ENCODE results near the gene MYBPC2.
"Not testable (repeated sequence)": the region's sequence is repeated elsewhere in the genome, so short reads cannot be mapped to it uniquely, and the experiment has no call there.

Gene MYBPC2

GRCh38 chr19:50432221-50433028 is at the start of gene MYBPC2:
Gene MYBPC2, plus strand, starts transcription at chr19:50432892. Its CDS starts 62 bp downstream, at chr19:50432954.
- DNase-seq, result peak; percentile 77

- no peak for DNase-seq
Measured at GRCh38 chr19:50383001-50383851, 49.5 kb upstream of the MYBPC2 start.

- peak; percentile 97 for DNase-seq
Measured at GRCh38 chr19:50383852-50384684, 48.6 kb upstream of the MYBPC2 start, which contains the start of gene POLD1. Gene POLD1, plus strand, starts transcription at chr19:50384347. Its CDS starts 14,505 bp downstream, at chr19:50398852.

- DNase-seq, result no peak
Measured at GRCh38 chr19:50384685-50385535, 47.8 kb upstream of the MYBPC2 start.

GRCh38 chr19:50387176-50387867 is 45.4 kb upstream of the MYBPC2 start:
- DNase-seq, result no peak

GRCh38 chr19:50387868-50388245 is 44.8 kb upstream of the MYBPC2 start:
- no peak for DNase-seq

- not testable (repeated sequence) for DNase-seq
Measured at GRCh38 chr19:50390295-50390694, 42.4 kb upstream of the MYBPC2 start.

GRCh38 chr19:50390952-50391351 is 41.7 kb upstream of the MYBPC2 start:
- not testable (repeated sequence) for DNase-seq

GRCh38 chr19:50392759-50393158 is 39.9 kb upstream of the MYBPC2 start:
- DNase-seq, result no peak

GRCh38 chr19:50393589-50393988 is 39.1 kb upstream of the MYBPC2 start:
- DNase-seq, result no peak

- DNase-seq, result no peak
Measured at GRCh38 chr19:50394017-50394416, 38.7 kb upstream of the MYBPC2 start.

GRCh38 chr19:50398675-50399367 is 33.9 kb upstream of the MYBPC2 start:
- DNase-seq, result no peak

GRCh38 chr19:50399368-50399745 is 33.3 kb upstream of the MYBPC2 start:
- no peak for DNase-seq

- DNase-seq, result no peak
Measured at GRCh38 chr19:50401605-50402450, 30.9 kb upstream of the MYBPC2 start.

GRCh38 chr19:50402544-50403301 is 30.0 kb upstream of the MYBPC2 start:
- no peak for DNase-seq

- DNase-seq, result peak; percentile 14
Measured at GRCh38 chr19:50406156-50406820, 26.4 kb upstream of the MYBPC2 start.

- DNase-seq, result no peak
Measured at GRCh38 chr19:50406829-50407228, 25.9 kb upstream of the MYBPC2 start.

GRCh38 chr19:50409347-50409746 is 23.3 kb upstream of the MYBPC2 start:
- peak; percentile 4 for DNase-seq

Data from right hindlimb (tissue), 1 donor.